GM12878 (cell line): ENCODE results near the gene CALY. TPM values are rescaled to one million over a fixed set of nuclear protein-coding genes. Genes with fewer than 3 reads are reported as not detected.
A peak's percentile ranks its signal among the peaks of the same experiment; 100 is the strongest.

Experiments
- CTCF ChIP-seq, 3 experiments: IDR thresholded peaks in 2 of 3; conservative IDR thresholded peaks in 1 of 3; 2 replicates each; pipeline ENCODE4 v1.5.1; 2011; ENCODE audit warnings: low read depth in 3 of 3, low read length in 3 of 3, mild to moderate bottlenecking in 3 of 3, control low read depth in 2 of 3, moderate library complexity in 2 of 3, inconsistent platforms in 1 of 3, mixed read lengths in 1 of 3; ENCODE audit not compliant: control insufficient read depth in 2 of 3, insufficient read depth in 1 of 3; ENCODE audit errors: extremely low read depth in 1 of 3
- CUX1 ChIP-seq: IDR thresholded peaks from 2 replicates; pipeline ENCODE4 v1.6.1; 2012; ENCODE audit warnings: improper control_type of control experiment, low read depth, low read length; ENCODE audit not compliant: insufficient replicate concordance
- HCFC1 ChIP-seq: fragments of 150-350 bp; IDR thresholded peaks from 2 replicates; pipeline ENCODE4 v1.6.1; 2014; ENCODE audit warnings: low read length
- HSF1 ChIP-seq: fragments of 150-350 bp; IDR thresholded peaks from 2 replicates; pipeline ENCODE4 v1.6.1; 2014; ENCODE audit warnings: mild to moderate bottlenecking, low read depth, low read length
- IKZF1 ChIP-seq: fragments of 450-650 bp; conservative IDR thresholded peaks from 2 replicates; pipeline ENCODE4 v1.6.1; 2017; ENCODE audit warnings: antibody characterized with exemption, mild to moderate bottlenecking
- LARP7 ChIP-seq: fragments of 450-650 bp; IDR thresholded peaks from 2 replicates; pipeline ENCODE4 v1.6.1; 2017; ENCODE audit warnings: mild to moderate bottlenecking
- MEF2A ChIP-seq: IDR thresholded peaks from 2 replicates; pipeline ENCODE4 v1.6.1; 2011; ENCODE audit warnings: low read depth, mild to moderate bottlenecking, low read length, moderate library complexity; ENCODE audit not compliant: insufficient read depth
- MLLT1 ChIP-seq: fragments of 450-650 bp; IDR thresholded peaks from 2 replicates; pipeline ENCODE4 v1.6.1; 2016; ENCODE audit warnings: mild to moderate bottlenecking
- MYB ChIP-seq: fragments of 150-350 bp; IDR thresholded peaks from 2 replicates; pipeline ENCODE4 v1.6.1; 2014; ENCODE audit warnings: mild to moderate bottlenecking, low read depth, low read length, borderline replicate concordance
- PAX5 ChIP-seq: IDR thresholded peaks from 2 replicates; pipeline ENCODE4 v1.6.1; 2011; ENCODE audit warnings: low read depth, low read length, borderline replicate concordance
- RELA ChIP-seq: fragments of 450-650 bp; IDR thresholded peaks from 2 replicates; pipeline ENCODE4 v1.8.0; 2014; ENCODE audit warnings: borderline replicate concordance; ENCODE audit not compliant: partially characterized antibody
- SREBF2 ChIP-seq: IDR thresholded peaks from 2 replicates; pipeline ENCODE4 v1.6.1; 2012; ENCODE audit warnings: mild to moderate bottlenecking, low read length
- ZNF207 ChIP-seq: fragments of 450-650 bp; IDR thresholded peaks from 2 replicates; pipeline ENCODE4 v1.6.1; 2014; ENCODE audit warnings: antibody characterized with exemption, mild to moderate bottlenecking, borderline replicate concordance
- ZZZ3 ChIP-seq: IDR thresholded peaks from 2 replicates; pipeline ENCODE4 v1.6.1; 2011; ENCODE audit warnings: low read depth; ENCODE audit not compliant: control insufficient read depth, insufficient read length
- polyA plus RNA-seq, 11 experiments: library from polyadenylated mRNA; depleted of rRNA in 4 of 11; unstranded in 6 of 11; stranded (reverse) in 5 of 11; fragments of >200 nt; fragmentation: Nextera tagmentation in 4 of 11; fragmentation: Illumina TruSeq in 1 of 11; extraction: Ambion mirVana in 4 of 11; extraction: Trizol in 1 of 11; gene quantifications; 1 replicate in 1 of 11; 2 replicates in 10 of 11; pipeline versions ENCODE4 v1.2.1 to v1.2.3, GENCODE V29; 2011 to 2016; ENCODE audit warnings: inconsistent platforms in 2 of 11, missing spikeins in 2 of 11, low read depth in 1 of 11
- total RNA-seq, 4 experiments: library from RNA; depleted of rRNA in 3 of 4; stranded (reverse); fragments of >200 nt in 3 of 4; fragmentation: Illumina TruSeq in 1 of 4; extraction: Trizol in 1 of 4; gene quantifications; 2 replicates each; pipeline versions ENCODE4 v1.2.1 to v1.2.3, GENCODE V29; 2013 to 2021
- TF ChIP-seq, protein P1 (sequence below): fragments of 450-650 bp; IDR thresholded peaks from 2 replicates; pipeline ENCODE4 v1.6.1; 2016; ENCODE audit warnings: mild to moderate bottlenecking
- TF ChIP-seq, protein P2 (sequence below): IDR thresholded peaks from 2 replicates; pipeline ENCODE4 v1.6.1; 2012; ENCODE audit warnings: low read depth, low read length, improper control_type of control experiment

Gene CALY
- total and polyA plus RNA-seq, 10 of the 15 experiments (the other 5 are each of a cell fraction or from before 2014, with no cell fraction given) = 0.07 TPM; not detected in 9

GRCh38 chr10:133307776-133308420, 28.8 kb downstream of the CALY start (continued):
- TF ChIP-seq ZNF207 (no peak), CTCF (IDR thresholded peaks at IDR 0.05 in 2 of 3, conservative IDR thresholded peaks at IDR 0.05 in 1 of 3; ENCODE audit: control insufficient read depth in 2 of 3, extremely low read depth in 1 of 3, insufficient read depth in 1 of 3, low read depth in 3 of 3, low read length in 3 of 3) (peak; percentile 83 to 91 (median 90)), PAX5 (no peak), MLLT1 (no peak), HCFC1 (no peak), RELA (no peak), CUX1 (no peak), ZZZ3 (no peak), SREBF2 (no peak), IKZF1 (no peak), LARP7 (no peak), HSF1 (no peak), MEF2A (no peak), MYB (no peak)
- TF ChIP-seq, protein P1, sequence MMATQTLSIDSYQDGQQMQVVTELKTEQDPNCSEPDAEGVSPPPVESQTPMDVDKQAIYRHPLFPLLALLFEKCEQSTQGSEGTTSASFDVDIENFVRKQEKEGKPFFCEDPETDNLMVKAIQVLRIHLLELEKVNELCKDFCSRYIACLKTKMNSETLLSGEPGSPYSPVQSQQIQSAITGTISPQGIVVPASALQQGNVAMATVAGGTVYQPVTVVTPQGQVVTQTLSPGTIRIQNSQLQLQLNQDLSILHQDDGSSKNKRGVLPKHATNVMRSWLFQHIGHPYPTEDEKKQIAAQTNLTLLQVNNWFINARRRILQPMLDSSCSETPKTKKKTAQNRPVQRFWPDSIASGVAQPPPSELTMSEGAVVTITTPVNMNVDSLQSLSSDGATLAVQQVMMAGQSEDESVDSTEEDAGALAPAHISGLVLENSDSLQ = no peak; the same call in 1 of the 2 replicates
- TF ChIP-seq, protein P2, sequence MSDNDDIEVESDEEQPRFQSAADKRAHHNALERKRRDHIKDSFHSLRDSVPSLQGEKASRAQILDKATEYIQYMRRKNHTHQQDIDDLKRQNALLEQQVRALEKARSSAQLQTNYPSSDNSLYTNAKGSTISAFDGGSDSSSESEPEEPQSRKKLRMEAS = no peak
